GM18907 (cell line): ENCODE results near the gene PLPP1.

Experiments used
- ATAC-seq: cut with Tn5 transposase; IDR thresholded peaks from one replicate; pipeline ENCODE4 v1.9.1; 2021; ENCODE audit warnings: mild to moderate bottlenecking, moderate library complexity; ENCODE audit not compliant: unreplicated experiment

The PLPP1 gene

DNA sequence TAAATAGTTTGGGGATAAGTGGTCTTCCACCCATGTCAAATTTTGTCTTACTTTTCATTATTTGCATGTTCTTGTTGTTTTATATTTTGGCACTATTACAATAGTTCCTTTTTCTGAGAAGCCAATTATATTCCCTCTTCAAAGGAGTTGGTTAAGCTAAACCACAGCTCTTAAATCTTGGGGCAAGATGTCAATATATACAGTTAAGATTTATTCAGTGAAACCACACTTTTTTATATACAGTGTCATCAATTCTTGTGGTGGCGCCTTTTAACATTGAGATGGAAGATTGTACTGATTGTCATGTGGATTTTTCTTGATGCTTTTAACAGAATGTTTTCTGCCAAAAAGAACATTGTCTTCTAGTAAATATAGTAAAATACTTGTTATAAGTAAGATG lies 122.9 kb downstream of the PLPP1 start:
- ATAC-seq: no peak

GRCh38 chr5:55410845-55411244 lies 123.9 kb downstream of the PLPP1 start:
- ATAC-seq: no peak

DNA sequence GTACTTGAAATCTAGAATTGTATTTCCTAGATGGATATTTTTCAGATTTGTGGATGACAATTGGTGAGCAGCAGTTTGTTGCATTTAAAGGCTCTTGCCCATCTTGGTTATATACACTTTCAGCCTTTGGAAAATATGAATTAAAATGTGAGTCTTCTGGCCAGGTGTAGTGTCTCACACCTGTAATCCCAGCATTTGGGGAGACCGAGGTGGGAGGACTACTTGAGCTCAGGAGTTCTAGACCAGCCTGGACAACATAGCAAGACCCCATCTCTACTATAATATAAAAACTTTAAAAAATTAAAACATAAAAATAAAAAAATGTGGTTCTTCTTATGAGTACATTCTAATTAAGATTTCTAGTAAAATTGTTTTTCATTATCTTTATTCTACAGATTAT lies 125.0 kb downstream of the PLPP1 start:
- no peak for ATAC-seq

GRCh38 chr5:55407984-55408383 lies 126.8 kb downstream of the PLPP1 start:
- no peak for ATAC-seq

GRCh38 chr5:55407059-55407684 lies 127.6 kb downstream of the PLPP1 start:
- no peak for ATAC-seq

DNA sequence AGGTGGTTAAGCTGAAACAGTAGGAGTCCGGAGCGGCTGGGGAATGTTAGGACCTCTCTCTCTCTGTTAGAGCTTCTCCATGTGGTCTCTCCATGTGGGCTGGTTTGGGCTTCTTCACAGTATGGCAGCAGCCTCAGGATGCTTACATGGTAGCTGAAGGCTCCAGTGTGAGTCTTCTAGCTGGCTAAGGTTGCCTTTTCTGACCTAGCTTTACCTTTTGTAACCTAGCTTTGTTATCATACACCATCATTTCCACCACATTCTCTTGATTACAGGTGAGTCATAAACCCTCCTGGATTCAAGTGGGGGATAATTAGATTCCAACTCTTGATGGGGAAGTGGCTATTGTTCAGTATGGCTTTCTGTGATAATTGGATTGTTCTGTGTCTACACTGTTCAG lies 128.5 kb downstream of the PLPP1 start:
- no peak for ATAC-seq

- no peak for ATAC-seq
Measured at GRCh38 chr5:55402199-55402598, 132.6 kb downstream of the PLPP1 start.

GRCh38 chr5:55393501-55394175 lies 141.1 kb downstream of the PLPP1 start:
- no peak for ATAC-seq

DNA sequence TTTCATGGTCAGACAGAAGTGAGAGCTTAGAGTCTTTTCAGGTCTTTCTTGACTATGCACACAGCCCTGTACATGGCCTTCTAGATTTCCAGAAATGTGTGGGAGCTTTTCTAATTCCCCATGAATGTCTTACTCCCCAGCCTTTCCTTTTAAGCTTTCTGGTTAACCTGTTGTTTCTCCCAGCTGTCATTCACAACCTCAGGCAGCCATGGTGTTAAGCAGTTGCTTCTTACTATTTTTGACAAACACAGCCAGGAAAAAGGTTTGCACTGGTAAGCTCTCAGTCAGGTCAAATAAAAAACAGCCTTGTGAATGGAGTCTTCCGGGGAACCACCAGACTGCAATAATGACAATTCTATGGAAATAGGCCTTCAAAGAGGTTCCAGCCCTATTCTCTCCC lies 142.1 kb downstream of the PLPP1 start:
- ATAC-seq: no peak

DNA sequence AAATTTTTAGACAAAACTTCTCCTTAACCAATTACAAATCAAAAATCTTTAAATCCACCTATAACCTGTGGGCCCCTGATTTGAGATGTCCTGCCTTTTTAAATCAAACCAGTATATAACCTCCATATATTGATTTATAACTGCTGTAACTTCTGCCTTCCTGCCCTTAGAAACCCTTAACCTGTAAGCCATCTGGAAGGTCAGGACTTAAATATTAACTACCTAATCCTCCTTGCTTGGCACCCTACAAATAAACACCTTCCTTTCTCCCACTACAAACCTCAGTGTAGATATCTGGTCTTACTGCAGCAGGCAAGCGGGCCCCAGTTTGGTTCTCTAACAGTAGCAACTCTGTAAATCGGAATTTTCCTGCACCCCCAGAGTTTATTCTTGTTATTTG lies 143.1 kb downstream of the PLPP1 start:
- no peak for ATAC-seq

- ATAC-seq: no peak
Measured at GRCh38 chr5:55387865-55388264, 146.9 kb downstream of the PLPP1 start.

DNA sequence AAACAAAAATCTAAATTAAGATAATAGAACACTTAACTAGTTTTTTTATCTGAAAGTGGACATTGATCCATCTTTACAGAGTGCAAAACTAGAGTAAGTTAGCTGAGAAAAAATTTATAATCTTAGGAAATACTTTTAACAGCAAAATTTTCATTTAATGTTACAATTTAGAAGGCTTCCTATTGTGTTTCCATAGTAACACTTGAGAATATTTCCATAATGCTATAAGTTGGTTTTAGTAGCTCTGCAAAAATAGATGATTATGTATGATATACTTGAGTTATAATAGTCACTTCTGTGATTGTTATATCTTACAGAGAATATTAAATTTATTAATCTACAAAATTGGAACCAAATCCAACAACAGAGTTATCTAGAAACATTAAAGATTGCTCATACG lies 148.4 kb downstream of the PLPP1 start:
- ATAC-seq: no peak

DNA sequence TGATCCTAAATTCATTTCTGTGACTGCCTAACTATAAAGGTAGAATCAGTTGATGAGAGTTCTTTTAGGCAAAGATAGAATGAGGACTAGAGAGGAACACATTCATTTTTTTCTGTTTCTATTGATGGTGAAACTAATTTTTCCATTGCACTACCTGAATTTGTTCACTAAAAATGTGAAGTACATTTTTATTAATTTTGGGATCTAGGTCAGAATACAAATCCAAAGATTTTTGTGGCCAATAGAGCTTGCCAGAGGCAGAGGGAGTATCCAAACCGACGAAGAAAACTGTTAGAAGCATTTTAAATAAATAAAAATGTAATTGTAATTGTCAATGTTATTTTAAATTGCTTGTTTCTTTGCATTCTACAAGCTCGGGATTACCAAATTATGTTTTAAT lies 148.9 kb downstream of the PLPP1 start:
- ATAC-seq: no peak

- no peak for ATAC-seq
Measured at GRCh38 chr5:55385227-55385626, 149.5 kb downstream of the PLPP1 start.

GRCh38 chr5:55384072-55384471 lies 150.7 kb downstream of the PLPP1 start:
- ATAC-seq: no peak

- no peak for ATAC-seq
Measured at GRCh38 chr5:55383254-55383653, 151.5 kb downstream of the PLPP1 start.

GRCh38 chr5:55377810-55378209 lies 157.0 kb downstream of the PLPP1 start:
- ATAC-seq: no peak
